Epithelial cell of proximal tubule (primary cell): Measurements from ENCODE around the gene MAST2. TPM values are rescaled to one million over a fixed set of nuclear protein-coding genes. Genes with fewer than 3 reads are reported as not detected.

Experiments used
- DNase-seq: peaks from one replicate; pipeline ENCODE4 v3.0.0-alpha.2; 2011; ENCODE audit warnings: low read depth
- H3K4me3 ChIP-seq: 2 replicates; pipeline ENCODE4 v1.5.1; 2011; ENCODE audit warnings: low read depth, mild to moderate bottlenecking, low read length
- CTCF ChIP-seq: conservative IDR thresholded peaks from 2 replicates; pipeline ENCODE4 v1.5.1; 2012; ENCODE audit warnings: low read depth, mild to moderate bottlenecking, low read length
- total RNA-seq: library from RNA; depleted of rRNA; stranded (reverse); fragments of >200 nt; gene quantifications from 2 replicates; pipeline ENCODE4 v1.2.3, GENCODE V29; 2015

The MAST2 gene
- total RNA-seq, 1 donor from 2014 or later, result 30.3 TPM

GRCh38 chr1:46005594-46005993, 202.2 kb downstream of the MAST2 start:
- no peak for TF ChIP-seq CTCF

GRCh38 chr1:46008585-46008984, 205.2 kb downstream of the MAST2 start:
- DNase-seq, result no peak
- TF ChIP-seq CTCF, result peak; percentile 16
- H3K4me3 ChIP-seq, result no peak overlapping the region

More at GRCh38 chr1:46005594-46005993, 202.2 kb downstream of the MAST2 start:
- no peak overlapping the region for H3K4me3 ChIP-seq
- no peak for DNase-seq

DNA sequence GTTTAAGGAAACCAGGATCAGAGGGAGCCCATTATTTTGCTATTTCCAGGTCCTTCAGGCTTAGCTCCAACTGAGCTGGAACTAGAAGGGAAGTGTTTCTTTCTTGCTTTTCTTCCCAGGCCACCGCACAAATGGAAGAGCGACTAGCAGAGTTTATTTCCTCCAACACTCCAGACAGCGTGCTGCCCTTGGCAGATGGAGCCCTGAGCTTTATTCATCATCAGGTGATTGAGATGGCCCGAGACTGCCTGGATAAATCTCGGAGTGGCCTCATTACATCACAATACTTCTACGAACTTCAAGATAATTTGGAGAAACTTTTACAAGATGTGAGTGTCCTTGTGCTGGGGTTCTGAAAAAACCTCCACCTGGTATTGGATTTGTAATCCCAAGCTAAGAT, 207.2 kb downstream of the MAST2 start:
- no peak for DNase-seq
- TF ChIP-seq CTCF, result no peak
- H3K4me3 ChIP-seq, result no peak overlapping the region

- no peak for DNase-seq
- no peak overlapping the region for H3K4me3 ChIP-seq
- no peak for TF ChIP-seq CTCF
Measured at GRCh38 chr1:46011121-46011695, 207.8 kb downstream of the MAST2 start.

GRCh38 chr1:46012236-46012635, 208.8 kb downstream of the MAST2 start:
- DNase-seq, result no peak
- H3K4me3 ChIP-seq, result no peak overlapping the region
- TF ChIP-seq CTCF, result no peak

DNA sequence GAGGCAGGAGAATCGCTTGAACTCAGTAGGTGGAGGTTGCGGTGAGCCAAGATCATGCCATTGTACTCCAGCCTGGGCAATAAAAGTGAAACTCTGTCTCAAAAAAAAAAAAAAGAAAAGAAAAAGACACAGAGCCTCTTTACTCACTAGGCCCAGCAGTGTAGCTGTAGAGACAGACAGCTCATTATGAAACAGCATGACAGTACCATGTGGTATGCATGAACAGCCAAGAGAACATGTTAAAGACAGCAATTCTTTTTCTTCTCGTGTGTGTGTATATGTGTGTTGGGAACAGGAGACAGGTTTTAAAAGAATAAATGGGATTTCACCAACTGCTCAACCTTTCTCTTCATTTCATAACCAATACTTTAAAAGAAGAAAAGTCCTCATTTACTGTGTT, 210.2 kb downstream of the MAST2 start:
- DNase-seq, result no peak
- no peak for TF ChIP-seq CTCF

GRCh38 chr1:46017876-46018503, 214.6 kb downstream of the MAST2 start:
- no peak for DNase-seq
- no peak for TF ChIP-seq CTCF
- no peak overlapping the region for H3K4me3 ChIP-seq

More for the DNA sequence above, 210.2 kb downstream of the MAST2 start:
- H3K4me3 ChIP-seq, result no peak overlapping the region
